HL-60 (cell line): ENCODE measurements around the gene ACTR3C.

ENCODE experiments used
- GABPA ChIP-seq: IDR thresholded peaks from 2 replicates; pipeline ENCODE4 v1.6.1; 2012; ENCODE audit warnings: low read depth
- POLR2AphosphoS5 ChIP-seq: IDR thresholded peaks from 2 replicates; pipeline ENCODE4 v1.6.1; 2012; ENCODE audit warnings: low read depth
- SPI1 ChIP-seq: IDR thresholded peaks from 2 replicates; pipeline ENCODE4 v1.6.1; 2012; ENCODE audit warnings: low read depth, mild to moderate bottlenecking, borderline replicate concordance
- TF ChIP-seq, protein P1 (sequence below): IDR thresholded peaks from one replicate; pipeline ENCODE4 v1.5.1; 2011; ENCODE audit warnings: low read length, control low read depth, inconsistent platforms; ENCODE audit not compliant: insufficient read depth
- TF ChIP-seq, protein P2 (sequence below): IDR thresholded peaks from 2 replicates; pipeline ENCODE4 v1.6.1; 2012; ENCODE audit warnings: low read depth; ENCODE audit not compliant: insufficient replicate concordance

GRCh38 chr7:150367677-150368095, 44.3 kb upstream of the ACTR3C start:
- TF ChIP-seq, protein P1, sequence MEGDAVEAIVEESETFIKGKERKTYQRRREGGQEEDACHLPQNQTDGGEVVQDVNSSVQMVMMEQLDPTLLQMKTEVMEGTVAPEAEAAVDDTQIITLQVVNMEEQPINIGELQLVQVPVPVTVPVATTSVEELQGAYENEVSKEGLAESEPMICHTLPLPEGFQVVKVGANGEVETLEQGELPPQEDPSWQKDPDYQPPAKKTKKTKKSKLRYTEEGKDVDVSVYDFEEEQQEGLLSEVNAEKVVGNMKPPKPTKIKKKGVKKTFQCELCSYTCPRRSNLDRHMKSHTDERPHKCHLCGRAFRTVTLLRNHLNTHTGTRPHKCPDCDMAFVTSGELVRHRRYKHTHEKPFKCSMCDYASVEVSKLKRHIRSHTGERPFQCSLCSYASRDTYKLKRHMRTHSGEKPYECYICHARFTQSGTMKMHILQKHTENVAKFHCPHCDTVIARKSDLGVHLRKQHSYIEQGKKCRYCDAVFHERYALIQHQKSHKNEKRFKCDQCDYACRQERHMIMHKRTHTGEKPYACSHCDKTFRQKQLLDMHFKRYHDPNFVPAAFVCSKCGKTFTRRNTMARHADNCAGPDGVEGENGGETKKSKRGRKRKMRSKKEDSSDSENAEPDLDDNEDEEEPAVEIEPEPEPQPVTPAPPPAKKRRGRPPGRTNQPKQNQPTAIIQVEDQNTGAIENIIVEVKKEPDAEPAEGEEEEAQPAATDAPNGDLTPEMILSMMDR, result no peak
- TF ChIP-seq GABPA (no peak), POLR2AphosphoS5 (no peak), SPI1 (no peak; the same call in 1 of the 2 replicates)
- TF ChIP-seq, protein P2, sequence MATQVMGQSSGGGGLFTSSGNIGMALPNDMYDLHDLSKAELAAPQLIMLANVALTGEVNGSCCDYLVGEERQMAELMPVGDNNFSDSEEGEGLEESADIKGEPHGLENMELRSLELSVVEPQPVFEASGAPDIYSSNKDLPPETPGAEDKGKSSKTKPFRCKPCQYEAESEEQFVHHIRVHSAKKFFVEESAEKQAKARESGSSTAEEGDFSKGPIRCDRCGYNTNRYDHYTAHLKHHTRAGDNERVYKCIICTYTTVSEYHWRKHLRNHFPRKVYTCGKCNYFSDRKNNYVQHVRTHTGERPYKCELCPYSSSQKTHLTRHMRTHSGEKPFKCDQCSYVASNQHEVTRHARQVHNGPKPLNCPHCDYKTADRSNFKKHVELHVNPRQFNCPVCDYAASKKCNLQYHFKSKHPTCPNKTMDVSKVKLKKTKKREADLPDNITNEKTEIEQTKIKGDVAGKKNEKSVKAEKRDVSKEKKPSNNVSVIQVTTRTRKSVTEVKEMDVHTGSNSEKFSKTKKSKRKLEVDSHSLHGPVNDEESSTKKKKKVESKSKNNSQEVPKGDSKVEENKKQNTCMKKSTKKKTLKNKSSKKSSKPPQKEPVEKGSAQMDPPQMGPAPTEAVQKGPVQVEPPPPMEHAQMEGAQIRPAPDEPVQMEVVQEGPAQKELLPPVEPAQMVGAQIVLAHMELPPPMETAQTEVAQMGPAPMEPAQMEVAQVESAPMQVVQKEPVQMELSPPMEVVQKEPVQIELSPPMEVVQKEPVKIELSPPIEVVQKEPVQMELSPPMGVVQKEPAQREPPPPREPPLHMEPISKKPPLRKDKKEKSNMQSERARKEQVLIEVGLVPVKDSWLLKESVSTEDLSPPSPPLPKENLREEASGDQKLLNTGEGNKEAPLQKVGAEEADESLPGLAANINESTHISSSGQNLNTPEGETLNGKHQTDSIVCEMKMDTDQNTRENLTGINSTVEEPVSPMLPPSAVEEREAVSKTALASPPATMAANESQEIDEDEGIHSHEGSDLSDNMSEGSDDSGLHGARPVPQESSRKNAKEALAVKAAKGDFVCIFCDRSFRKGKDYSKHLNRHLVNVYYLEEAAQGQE, result no peak
